ENCODE results near the gene ACOX3. TPM values are rescaled to one million over a fixed set of nuclear protein-coding genes. Genes with fewer than 3 reads are reported as not detected.
A peak's percentile ranks its signal among the peaks of the same experiment; 100 is the strongest.

ACOX3 gene
- total and polyA plus RNA-seq, 9 of the 15 experiments (the other 6 are each of a cell fraction or from before 2014, with no cell fraction given) = 0.68 to 7.3 (median 3.7) TPM

- FAIRE-seq (no peak), ATAC-seq (peak; percentile 22), DNase-seq (ENCODE audit: extremely low read depth in 1 of 4, low spot score in 3 of 4) (peak in 1 of 4 experiments; percentile 21)
- in situ Hi-C loops (cut with MboI) = no loop called here
- Histone ChIP-seq H3K36me3 (ENCODE audit: control insufficient read depth, insufficient read depth, low read length) (no peaks in the 10 kb centered on the region), H3K9ac (ENCODE audit: insufficient read depth in 1 of 2, low read depth in 2 of 2, low read length in 2 of 2) (peak overlapping the region; percentile 56 to 93), H3K27me3 (ENCODE audit: control insufficient read depth in 2 of 2, insufficient read depth in 2 of 2, low read length in 2 of 2) (no peaks in the 10 kb centered on the region), H4K20me1 (replicated peaks; ENCODE audit: control insufficient read depth, insufficient read depth, low read length) (peaks cover 10% of the 10 kb centered on the region), H3K9me1 (ENCODE audit: control insufficient read depth, insufficient read depth, low read length) (peaks cover 3% of the 10 kb centered on the region), H3K4me2 (ENCODE audit: insufficient read depth, low read length) (peak overlapping the region; percentile 91), H2AFZ (ENCODE audit: low read depth, low read length) (peak overlapping the region; percentile 88), H3K4me1 (replicated peaks in 1 of 2; ENCODE audit: control insufficient read depth in 2 of 2, insufficient read depth in 2 of 2, low read length in 2 of 2) (peaks cover 2 to 19% of the 10 kb centered on the region in 2 experiments; a peak in 3 of 5 replicates), H3K79me2 (ENCODE audit: control insufficient read depth, insufficient read depth, low read length) (no peaks in the 10 kb centered on the region), H3K9me3 (replicated peaks; ENCODE audit: control insufficient read depth, insufficient read depth, low read depth, low read length) (no peaks in the 10 kb centered on the region), H3K27ac (ENCODE audit: extremely low read depth, low read depth, low read length) (no peak overlapping the region), H3K4me3 (peak overlapping the region; percentile 70)
- BruUV-seq (replicated peaks) = no TSS peak
- ChIA-PET CTCF (ENCODE audit: low intra/inter-chr PET ratio) (no interaction called here), POLR2A (interaction anchor here (0.6 to 1.7 kb wide), 8 partner anchors 9 to 299 kb away, joined by 3 to 11 read pairs (median 4); partner anchors contain the start of genes ACOX3 and TRMT44)
- TF ChIP-seq SRF (CRISPR knock-in tag; IDR thresholded peaks at IDR 0.05) (peak in 1 of 2 experiments; percentile 31; a peak in 1 of 4 replicates), ZNF780A (CRISPR knock-in tag; IDR thresholded peaks at IDR 0.05) (no peak), PREB (CRISPR knock-in tag; IDR thresholded peaks at IDR 0.05) (no peak), ARNT (IDR thresholded peaks at IDR 0.05) (no peak), SPI1 (IDR thresholded peaks at IDR 0.05; ENCODE audit: borderline replicate concordance, low read depth, low read length) (0 out of 2 replicates have a peak, but pooled peaks have one; percentile 60), KDM1A (IDR thresholded peaks at IDR 0.05) (no peak), LCOR (CRISPR knock-in tag; IDR thresholded peaks at IDR 0.05) (no peak), ZNF584 (CRISPR knock-in tag; IDR thresholded peaks at IDR 0.05; ENCODE audit: low read depth) (0 out of 2 replicates have a peak, but pooled peaks have one; percentile 38)
- WGBS (ENCODE audit: insufficient coverage, low coverage, missing lambda C conversion rate) = 3% methylated on average over 10 of the region's 21 CpGs
- intact Hi-C loops (cut with micrococcal nuclease) = no loop called here
Observed at GRCh38 chr4:8427761-8428287, 12.7 kb downstream of the ACOX3 start.

All from K562 (cell line).